Neural crest cell (in vitro differentiated cells): ENCODE data around the gene KCNT2. TPM values are rescaled to one million over a fixed set of nuclear protein-coding genes. Genes with fewer than 3 reads are reported as not detected.
"Not testable (repeated sequence)": the region's sequence is repeated elsewhere in the genome, so short reads cannot be mapped to it uniquely, and the experiment has no call there.

Source experiments
- DNase-seq: peaks from one replicate; pipeline ENCODE4 v3.0.0; 2021; ENCODE audit warnings: low read depth, mixed read lengths, low spot score
- H3K27ac Mint-ChIP-seq: one replicate; pipeline ENCODE4 v1.8.0; 2021; ENCODE audit warnings: mild to moderate bottlenecking, mixed read lengths; ENCODE audit not compliant: unreplicated experiment
- H3K27me3 Mint-ChIP-seq: 2 replicates; pipeline ENCODE4 v1.8.0; 2021; ENCODE audit warnings: low read depth, mild to moderate bottlenecking, mixed read lengths
- H3K36me3 Mint-ChIP-seq: 2 replicates; pipeline ENCODE4 v1.8.0; 2021; ENCODE audit warnings: low read depth, mild to moderate bottlenecking, mixed read lengths
- H3K4me1 Mint-ChIP-seq: 2 replicates; pipeline ENCODE4 v1.8.0; 2021; ENCODE audit warnings: mixed read lengths
- H3K4me3 Mint-ChIP-seq: one replicate; pipeline ENCODE4 v1.8.0; 2021; ENCODE audit warnings: mild to moderate bottlenecking, mixed read lengths
- H3K9me3 Mint-ChIP-seq: 2 replicates; pipeline ENCODE4 v1.8.0; 2021; ENCODE audit warnings: mixed read lengths
- CTCF ChIP-seq: fragments of 200-600 bp; sonication (generic); conservative IDR thresholded peaks from 2 replicates; pipeline ENCODE4 v1.5.0; 2021; ENCODE audit warnings: antibody characterized with exemption, mild to moderate bottlenecking
- total RNA-seq: library from RNA; stranded (reverse); gene quantifications from 2 replicates; pipeline ENCODE4 v1.2.1, GENCODE V29; 2021

The KCNT2 gene
- total RNA-seq, 1 donor from 2014 or later = 12.6 TPM

GRCh38 chr1:196278816-196279215, 329.4 kb downstream of the KCNT2 start:
- no peak overlapping the region for H3K27ac Mint-ChIP-seq

DNA sequence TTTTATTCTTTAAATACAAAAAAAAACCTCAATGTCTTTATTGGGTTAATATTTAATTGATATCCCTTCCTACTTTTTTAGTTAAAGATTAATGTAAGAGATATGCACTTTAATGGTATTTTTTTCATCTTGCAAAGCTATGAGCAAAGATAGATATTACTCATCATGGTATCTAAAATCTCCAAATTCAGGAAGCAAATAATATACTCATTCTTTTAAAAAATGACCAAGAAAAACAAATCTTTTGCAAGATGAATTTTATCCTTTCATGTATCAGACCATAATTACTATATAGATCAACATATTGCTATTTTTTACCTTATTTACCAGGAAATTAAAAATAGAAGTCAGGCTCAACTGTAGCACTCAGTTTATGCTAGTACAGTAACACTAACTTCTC, 330.4 kb downstream of the KCNT2 start:
- DNase-seq = no peak
- H3K27me3 Mint-ChIP-seq = no peaks in the 10 kb centered on the region
- H3K27ac Mint-ChIP-seq = no peak overlapping the region
- no peaks in the 10 kb centered on the region for H3K9me3 Mint-ChIP-seq
- H3K4me1 Mint-ChIP-seq = no peaks in the 10 kb centered on the region
- no peak for TF ChIP-seq CTCF
- peaks cover 7% of the 10 kb centered on the region for H3K36me3 Mint-ChIP-seq
- no peak overlapping the region for H3K4me3 Mint-ChIP-seq

More at GRCh38 chr1:196278816-196279215, 329.4 kb downstream of the KCNT2 start:
- no peaks in the 10 kb centered on the region for H3K4me1 Mint-ChIP-seq
- no peak overlapping the region for H3K4me3 Mint-ChIP-seq
- H3K27me3 Mint-ChIP-seq = no peaks in the 10 kb centered on the region
- peaks cover 7% of the 10 kb centered on the region for H3K36me3 Mint-ChIP-seq
- no peak for TF ChIP-seq CTCF
- no peak for DNase-seq
- no peaks in the 10 kb centered on the region for H3K9me3 Mint-ChIP-seq

- Mint-ChIP-seq H3K27ac (no peak overlapping the region), H3K27me3 (no peaks in the 10 kb centered on the region), H3K9me3 (no peaks in the 10 kb centered on the region), H3K4me3 (no peak overlapping the region), H3K36me3 (peaks cover 3% of the 10 kb centered on the region), H3K4me1 (peaks cover 12% of the 10 kb centered on the region)
- no peak for TF ChIP-seq CTCF
- no peak for DNase-seq
These were observed 336.9 kb downstream of the KCNT2 start for GRCh38 chr1:196271212-196271947.

DNA sequence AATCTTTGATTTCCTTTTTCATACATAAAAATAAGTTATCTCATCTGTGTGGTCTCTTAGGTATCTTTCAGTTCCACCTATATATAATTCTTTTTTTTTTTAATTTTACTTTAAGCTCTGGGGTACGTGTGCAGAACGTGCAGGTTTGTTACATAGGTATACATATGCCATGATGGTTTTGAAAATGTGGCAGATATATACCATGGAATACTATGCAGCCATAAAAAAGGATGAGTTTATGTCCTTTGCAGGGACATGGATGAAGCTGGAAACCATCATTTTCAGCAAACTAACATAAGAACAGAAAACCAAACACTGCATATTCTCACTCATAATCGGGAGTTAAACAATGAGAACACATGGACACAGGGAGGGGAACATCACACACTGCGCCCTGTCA, 345.2 kb downstream of the KCNT2 start:
- peaks cover 15% of the 10 kb centered on the region for H3K4me1 Mint-ChIP-seq
- not testable (repeated sequence) for DNase-seq, H3K4me3 Mint-ChIP-seq, H3K9me3 Mint-ChIP-seq, H3K36me3 Mint-ChIP-seq, H3K27me3 Mint-ChIP-seq, H3K27ac Mint-ChIP-seq

DNA sequence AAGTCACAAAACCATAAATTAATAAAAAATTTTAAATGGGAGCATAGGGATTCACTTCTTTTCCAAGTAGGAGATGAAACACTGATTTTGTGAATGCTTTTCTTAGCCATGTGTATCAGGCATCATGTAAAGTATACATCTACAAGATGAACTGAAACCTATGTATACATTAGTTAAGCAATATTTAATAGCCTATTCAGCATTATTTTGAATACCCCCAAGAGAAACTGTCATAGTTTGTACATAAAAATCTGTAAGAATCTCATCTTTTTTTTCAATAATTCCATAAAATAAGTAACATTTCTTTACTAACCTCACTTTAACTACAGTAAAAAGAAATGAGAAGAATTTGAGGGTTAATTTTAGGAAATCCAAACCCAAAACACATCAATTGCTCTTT, 348.0 kb downstream of the KCNT2 start:
- no peak for DNase-seq
- peaks cover 3% of the 10 kb centered on the region for H3K9me3 Mint-ChIP-seq
- no peaks in the 10 kb centered on the region for H3K36me3 Mint-ChIP-seq
- peaks cover 4% of the 10 kb centered on the region for H3K4me1 Mint-ChIP-seq
- H3K4me3 Mint-ChIP-seq = no peak overlapping the region
- H3K27me3 Mint-ChIP-seq = no peaks in the 10 kb centered on the region
- no peak for TF ChIP-seq CTCF
- no peak overlapping the region for H3K27ac Mint-ChIP-seq

- Mint-ChIP-seq H3K36me3 (no peaks in the 10 kb centered on the region), H3K9me3 (peaks cover 3% of the 10 kb centered on the region), H3K4me3 (no peak overlapping the region), H3K4me1 (peaks cover 4% of the 10 kb centered on the region), H3K27me3 (no peaks in the 10 kb centered on the region), H3K27ac (no peak overlapping the region)
- TF ChIP-seq CTCF = no peak
- DNase-seq = no peak
These were observed 348.9 kb downstream of the KCNT2 start for GRCh38 chr1:196259316-196259715.
